PC-9 (cell line): ENCODE measurements around the gene TBC1D2B. TPM values are rescaled to one million over a fixed set of nuclear protein-coding genes. Genes with fewer than 3 reads are reported as not detected.

ENCODE experiments used
- Bru-seq: library from RNA; stranded (reverse); fragments of 400-500 nt; gene quantifications from one replicate; lab custom pipeline; 2021; lab: Mats Ljungman, UMichigan
- BruChase-seq, 2 experiments: library from RNA; stranded (reverse); fragments of 400-500 nt; gene quantifications; one replicate each; lab custom pipeline; 2021; lab: Mats Ljungman, UMichigan
- BruUV-seq: library from RNA; stranded (reverse); fragments of 400-500 nt; replicated peaks from 2 replicates; lab custom pipeline; 2021; lab: Mats Ljungman, UMichigan
- CTCF ChIA-PET: fragments of 300-600 bp; sonication (Branson Sonifier 250); formaldehyde crosslinking; loops from one replicate; lab custom pipeline; 2022; ENCODE audit warnings: antibody characterized with exemption; lab: Charles Lee
- POLR2A ChIA-PET: fragments of 300-600 bp; sonication (Branson Sonifier 250); formaldehyde crosslinking; loops from one replicate; lab custom pipeline; 2022; ENCODE audit warnings: antibody characterized with exemption; ENCODE audit not compliant: unreplicated experiment; lab: Charles Lee
- DNase-seq, 2 experiments: peaks; one replicate each; pipeline versions ENCODE4 v3.0.0 to v3.0.0-alpha.2; 2015 to 2022; ENCODE audit warnings: mixed read lengths in 1 of 2
- H2AFZ ChIP-seq: fragments of 200-600 bp; sonication (generic); 2 replicates; pipeline ENCODE4 v1.8.1; 2017; ENCODE audit warnings: antibody characterized with exemption
- H3F3A ChIP-seq: fragments of 200-600 bp; sonication (generic); 2 replicates; pipeline ENCODE4 v1.8.1; 2017; ENCODE audit warnings: antibody characterized with exemption, mild to moderate bottlenecking, low read depth; ENCODE audit not compliant: insufficient read depth
- H3K27ac ChIP-seq: fragments of 200-600 bp; sonication (generic); 2 replicates; pipeline ENCODE4 v1.6.1; 2016; ENCODE audit warnings: mixed run types
- H3K27me3 ChIP-seq: fragments of 200-600 bp; sonication (generic); 2 replicates; pipeline ENCODE4 v1.6.1; 2016; ENCODE audit warnings: low read depth, mixed run types; ENCODE audit not compliant: insufficient read depth
- H3K36me3 ChIP-seq: fragments of 200-600 bp; sonication (generic); 2 replicates; pipeline ENCODE4 v1.6.1; 2016; ENCODE audit warnings: low read depth, mixed run types
- H3K4me1 ChIP-seq: fragments of 200-600 bp; sonication (generic); replicated peaks from 2 replicates; pipeline ENCODE4 v1.6.1; 2016; ENCODE audit warnings: mixed run types; ENCODE audit not compliant: insufficient read depth
- H3K4me2 ChIP-seq: fragments of 200-600 bp; sonication (generic); 2 replicates; pipeline ENCODE4 v1.6.1; 2017; ENCODE audit warnings: mixed run types
- H3K4me3 ChIP-seq: fragments of 200-600 bp; sonication (generic); 2 replicates; pipeline ENCODE4 v1.6.1; 2016; ENCODE audit warnings: mixed run types
- H3K79me2 ChIP-seq: fragments of 200-600 bp; sonication (generic); 2 replicates; pipeline ENCODE4 v1.6.1; 2017; ENCODE audit warnings: low read depth, mixed run types
- H3K9me2 ChIP-seq: fragments of 200-600 bp; sonication (generic); 2 replicates; pipeline ENCODE4 v1.8.1; 2017; ENCODE audit warnings: mild to moderate bottlenecking; ENCODE audit not compliant: insufficient read depth
- H3K9me3 ChIP-seq: fragments of 200-600 bp; sonication (generic); 2 replicates; pipeline ENCODE4 v1.8.1; 2016; ENCODE audit warnings: low read depth; ENCODE audit not compliant: insufficient read depth
- H4K20me1 ChIP-seq: fragments of 200-600 bp; sonication (generic); 2 replicates; pipeline ENCODE4 v1.8.1; 2017; ENCODE audit not compliant: insufficient read depth
- CTCF ChIP-seq: fragments of 200-600 bp; sonication (generic); conservative IDR thresholded peaks from 2 replicates; pipeline ENCODE4 v1.6.1; 2017; ENCODE audit warnings: mixed run types, antibody characterized with exemption, mild to moderate bottlenecking, moderate library complexity
- EZH2 ChIP-seq: fragments of 200-600 bp; sonication (generic); IDR thresholded peaks from 2 replicates; pipeline ENCODE4 v1.8.0; 2017; ENCODE audit warnings: antibody characterized with exemption, low read depth
- intact Hi-C: fragments of 100-400 bp; cut with micrococcal nuclease; formaldehyde crosslinking; loops from one replicate; pipeline ENCODE4 v1.10.0; 2022; ENCODE audit not compliant: unreplicated experiment
- long read RNA-seq: library from polyadenylated mRNA; stranded (forward); transcript quantifications from one replicate; pipeline ENCODE4 v2.0.0, GENCODE V29; 2022
- total RNA-seq: library from RNA; stranded (reverse); gene quantifications from 2 replicates; pipeline ENCODE4 v1.2.3, GENCODE V29; 2021

The TBC1D2B gene
- total RNA-seq (27.7 and 28.3 TPM in 2 replicates), Bru-seq, nascent RNA (percentile 62 among the genes with signal in this experiment), BruChase-seq, experiment 1, labeled RNA remaining after a 2-hour chase (percentile 55 among the genes with signal in this experiment), BruChase-seq, experiment 2, labeled RNA remaining after a 6-hour chase (percentile 55 among the genes with signal in this experiment)
- long read RNA-seq, full-length matches to known transcripts = 6 of 12 reads
- long read RNA-seq, partial matches to known transcripts = 4 of 12 reads
- long read RNA-seq, other reads (novel, unspliced or antisense) = 2 of 12 reads

- Histone ChIP-seq H3K9me2 (no peaks in the 10 kb centered on the region), H3K4me2 (peak within 1 kb of the TSS; percentile 99), H3K27ac (no peak within 1 kb of the TSS), H3K79me2 (0 out of 2 replicates have a peak, but pooled peaks cover 15% of the 10 kb centered on the region), H3K4me1 (peaks cover 18% of the 10 kb centered on the region), H4K20me1 (no peaks in the 10 kb centered on the region), H3K27me3 (no peaks in the 10 kb centered on the region), H3K4me3 (peak within 1 kb of the TSS; percentile 84), H3K36me3 (no peaks in the 10 kb centered on the region), H3F3A (no peaks in the 10 kb centered on the region), H3K9me3 (no peaks in the 10 kb centered on the region), H2AFZ (peak within 1 kb of the TSS; percentile 97)
- peak in 1 of 2 experiments; percentile 46 for DNase-seq
- CTCF ChIA-PET = interaction anchor here (0.6 kb wide), 1 partner anchor 70 kb away, joined by 3 read pairs; no protein-coding TSS in a partner anchor
- no TSS peak for BruUV-seq
- POLR2A ChIA-PET = interaction anchor here (0.6 kb wide), 1 partner anchor 55 kb away, joined by 3 read pairs; no protein-coding TSS in a partner anchor
- TF ChIP-seq CTCF = no peak
- TF ChIP-seq EZH2 = no peak
- intact Hi-C loops = no loop called here
Measured at GRCh38 chr15:78077053-78077870, at the start of gene TBC1D2B. TBC1D2B (minus strand) TSS chr15:78077711; CDS start chr15:78077652, 59 bp downstream.

- ChIA-PET CTCF (no interaction called here), POLR2A (interaction anchor here (0.7 kb wide), 1 partner anchor 158 kb away, joined by 3 read pairs; no protein-coding TSS in a partner anchor)
- Histone ChIP-seq H3K9me3 (no peaks in the 10 kb centered on the region), H4K20me1 (no peaks in the 10 kb centered on the region), H3F3A (no peaks in the 10 kb centered on the region), H3K36me3 (no peaks in the 10 kb centered on the region), H3K27me3 (no peaks in the 10 kb centered on the region), H3K4me2 (no peak overlapping the region), H3K79me2 (no peaks in the 10 kb centered on the region), H3K27ac (no peak overlapping the region), H3K4me3 (no peak overlapping the region), H2AFZ (no peak overlapping the region), H3K4me1 (0 out of 2 replicates have a peak, but pooled peaks cover 6% of the 10 kb centered on the region), H3K9me2 (no peaks in the 10 kb centered on the region)
- BruUV-seq = no TSS peak
- intact Hi-C loops = no loop called here
- TF ChIP-seq EZH2 (no peak), CTCF (no peak)
- DNase-seq = no peak
Measured at GRCh38 chr15:78125267-78125666, 47.8 kb upstream of the TBC1D2B start.

GRCh38 chr15:78120523-78120922 lies 43.0 kb upstream of the TBC1D2B start:
- ChIA-PET CTCF (interaction anchor here (0.6 kb wide), 1 partner anchor 10 kb away, joined by 4 read pairs; no protein-coding TSS in a partner anchor), POLR2A (no interaction called here)
- BruUV-seq = no TSS peak

More at GRCh38 chr15:78120523-78120922, 43.0 kb upstream of the TBC1D2B start:
- no peaks in the 10 kb centered on the region for H3K36me3 ChIP-seq
- H3K27me3 ChIP-seq = no peaks in the 10 kb centered on the region
- no peak overlapping the region for H3K27ac ChIP-seq
- H3K4me3 ChIP-seq = no peak overlapping the region
- no peaks in the 10 kb centered on the region for H4K20me1 ChIP-seq
- no peaks in the 10 kb centered on the region for H3K4me1 ChIP-seq
- peaks cover 3% of the 10 kb centered on the region for H3F3A ChIP-seq
- H3K9me3 ChIP-seq = no peaks in the 10 kb centered on the region
- H3K79me2 ChIP-seq = no peaks in the 10 kb centered on the region
- intact Hi-C loops = no loop called here
- no peaks in the 10 kb centered on the region for H3K9me2 ChIP-seq
- no peak for TF ChIP-seq CTCF
- no peak for TF ChIP-seq EZH2
- H3K4me2 ChIP-seq = no peak overlapping the region
- no peak overlapping the region for H2AFZ ChIP-seq
- DNase-seq = no peak
